GM12878 (cell line): ENCODE results near the gene EFNA4. TPM values are rescaled to one million over a fixed set of nuclear protein-coding genes. Genes with fewer than 3 reads are reported as not detected.

Experiments used
- ATAC-seq: fragments of 200-7000 bp; cut with Tn5 transposase; 3 replicates; pipeline ENCODE4 v1.9.1; 2020; ENCODE audit warnings: mild to moderate bottlenecking, moderate library complexity
- BruUV-seq: library from RNA; stranded (reverse); fragments of 400-500 nt; replicated peaks from 2 replicates; lab custom pipeline; 2021; lab: Mats Ljungman, UMichigan
- CTCF ChIA-PET: fragments of 300-600 bp; sonication (Branson Sonifier 250); formaldehyde crosslinking; extraction: SDS; loops from one replicate; lab custom pipeline; 2021; ENCODE audit warnings: inconsistent platforms; lab: Yijun Ruan, JAX
- POLR2A ChIA-PET: fragments of 350-600 bp; formaldehyde crosslinking; extraction: SDS; loops from one replicate; lab custom pipeline; 2021; ENCODE audit warnings: inconsistent platforms; lab: Charles Lee
- RAD21 ChIA-PET: fragments of 300-600 bp; sonication (Branson Sonifier 250); formaldehyde crosslinking; loops from one replicate; lab custom pipeline; 2023; ENCODE audit warnings: antibody characterized with exemption; ENCODE audit not compliant: unreplicated experiment; lab: Charles Lee
- SMC1A ChIA-PET: fragments of 300-600 bp; sonication (Branson Sonifier 250); formaldehyde crosslinking; loops from one replicate; lab custom pipeline; 2023; ENCODE audit not compliant: unreplicated experiment, uncharacterized antibody; lab: Charles Lee
- DNase-seq: peaks from one replicate; pipeline ENCODE4 v3.0.0-alpha.2; 2011; ENCODE audit warnings: low read depth, low spot score
- FAIRE-seq: peaks from 3 replicates; lab custom pipeline; 2011; peaks lifted over from hg19 to GRCh38; lab: Jason Lieb, UNC
- H2AFZ ChIP-seq: 2 replicates; pipeline ENCODE4 v1.6.0; 2011; ENCODE audit warnings: low read depth, low read length, control low read depth; ENCODE audit not compliant: control insufficient read depth
- H3K27ac ChIP-seq: 2 replicates; pipeline ENCODE4 v1.5.1; 2011; ENCODE audit warnings: control low read depth; ENCODE audit not compliant: control insufficient read depth, insufficient read depth
- H3K27me3 ChIP-seq, 2 experiments: replicated peaks in 1 of 2; 2 replicates each; pipeline versions ENCODE4 v1.6.0 to v1.6.1; 2011; ENCODE audit warnings: low read length in 1 of 2; ENCODE audit not compliant: control insufficient read depth in 2 of 2, insufficient read depth in 2 of 2
- H3K36me3 ChIP-seq, 2 experiments: 2 replicates each; pipeline ENCODE4 v1.5.1; 2011; ENCODE audit warnings: low read length in 1 of 2; ENCODE audit not compliant: control insufficient read depth in 2 of 2, insufficient read depth in 2 of 2
- H3K4me1 ChIP-seq: 2 replicates; pipeline ENCODE4 v1.6.1; 2011; ENCODE audit warnings: mild to moderate bottlenecking, low read length, moderate library complexity, mixed read lengths; ENCODE audit not compliant: control insufficient read depth, insufficient read depth
- H3K4me2 ChIP-seq: 2 replicates; pipeline ENCODE4 v1.6.0; 2011; ENCODE audit warnings: control low read depth; ENCODE audit not compliant: control insufficient read depth, insufficient read depth
- H3K4me3 ChIP-seq: fragments of 200-600 bp; sonication (generic); 2 replicates; pipeline ENCODE4 v1.5.1; 2016
- H3K79me2 ChIP-seq: 2 replicates; pipeline ENCODE4 v1.6.0; 2011; ENCODE audit warnings: low read length; ENCODE audit not compliant: control insufficient read depth, insufficient read depth
- H3K9ac ChIP-seq: 2 replicates; pipeline ENCODE4 v1.8.0; 2011; ENCODE audit warnings: low read length, control low read depth, mixed read lengths; ENCODE audit not compliant: control insufficient read depth, insufficient read depth
- H3K9me3 ChIP-seq: replicated peaks from 3 replicates; pipeline ENCODE4 v1.5.1; 2011; ENCODE audit warnings: mild to moderate bottlenecking, low read length; ENCODE audit not compliant: control insufficient read depth, insufficient read depth
- H4K20me1 ChIP-seq: 2 replicates; pipeline ENCODE4 v1.6.0; 2011; ENCODE audit not compliant: control insufficient read depth, insufficient read depth
- BACH1 ChIP-seq: fragments of 450-650 bp; IDR thresholded peaks from 2 replicates; pipeline ENCODE4 v1.6.1; 2017; ENCODE audit warnings: mild to moderate bottlenecking, borderline replicate concordance
- CTCF ChIP-seq, 3 experiments: IDR thresholded peaks in 2 of 3; conservative IDR thresholded peaks in 1 of 3; 2 replicates each; pipeline ENCODE4 v1.5.1; 2011; ENCODE audit warnings: low read depth in 3 of 3, low read length in 3 of 3, mild to moderate bottlenecking in 3 of 3, control low read depth in 2 of 3, moderate library complexity in 2 of 3, inconsistent platforms in 1 of 3, mixed read lengths in 1 of 3; ENCODE audit not compliant: control insufficient read depth in 2 of 3, insufficient read depth in 1 of 3; ENCODE audit errors: extremely low read depth in 1 of 3
- EED ChIP-seq: sonication (generic); IDR thresholded peaks from 2 replicates; pipeline ENCODE4 v1.6.1; 2016; ENCODE audit warnings: antibody characterized with exemption, low read depth
- LARP7 ChIP-seq: fragments of 450-650 bp; IDR thresholded peaks from 2 replicates; pipeline ENCODE4 v1.6.1; 2017; ENCODE audit warnings: mild to moderate bottlenecking
- MTA2 ChIP-seq: fragments of 450-650 bp; IDR thresholded peaks from 2 replicates; pipeline ENCODE4 v1.6.1; 2016; ENCODE audit warnings: low read depth, mild to moderate bottlenecking, moderate library complexity
- MYB ChIP-seq: fragments of 150-350 bp; IDR thresholded peaks from 2 replicates; pipeline ENCODE4 v1.6.1; 2014; ENCODE audit warnings: mild to moderate bottlenecking, low read depth, low read length, borderline replicate concordance
- NFXL1 ChIP-seq: fragments of 450-650 bp; IDR thresholded peaks from 2 replicates; pipeline ENCODE4 v1.6.1; 2017; ENCODE audit warnings: antibody characterized with exemption, mild to moderate bottlenecking, borderline replicate concordance
- PML ChIP-seq: IDR thresholded peaks from 2 replicates; pipeline ENCODE4 v1.6.1; 2012; ENCODE audit warnings: low read length, inconsistent platforms
- RAD21 ChIP-seq: IDR thresholded peaks from 2 replicates; pipeline ENCODE4 v1.6.1; 2011; ENCODE audit warnings: mild to moderate bottlenecking, low read depth, low read length, moderate library complexity; ENCODE audit not compliant: insufficient read depth
- RCOR1 ChIP-seq: conservative IDR thresholded peaks from 2 replicates; pipeline ENCODE4 v1.6.1; 2012; ENCODE audit warnings: low read depth, low read length, improper control_type of control experiment
- SMC3 ChIP-seq: IDR thresholded peaks from 2 replicates; pipeline ENCODE4 v1.6.1; 2011; ENCODE audit warnings: low read length, improper control_type of control experiment, borderline replicate concordance
- ZNF274 ChIP-seq: IDR thresholded peaks from one replicate; pipeline ENCODE4 v1.8.0; 2011; ENCODE audit not compliant: insufficient read length, insufficient read depth
- WGBS: methylation state at CpG from one replicate; pipeline ENCODE4 v1.1.6; 2016; ENCODE audit warnings: low lambda C conversion rate; ENCODE audit not compliant: insufficient replicate concordance, insufficient coverage; ENCODE audit errors: missing lambda C conversion rate; 5-methylcytosine and 5-hydroxymethylcytosine counted together
- in situ Hi-C: fragments of 300-500 bp; cut with MboI; formaldehyde crosslinking; loops from 9 replicates; pipeline ENCODE4 v1.14.3; 2018; ENCODE audit warnings: mixed read lengths
- intact Hi-C: fragments of 100-400 bp; cut with micrococcal nuclease; formaldehyde crosslinking; loops from one replicate; pipeline ENCODE4 v1.14.2; 2022; ENCODE audit not compliant: unreplicated experiment
- polyA plus RNA-seq, 11 experiments: library from polyadenylated mRNA; depleted of rRNA in 4 of 11; unstranded in 6 of 11; stranded (reverse) in 5 of 11; fragments of >200 nt; fragmentation: Nextera tagmentation in 4 of 11; fragmentation: Illumina TruSeq in 1 of 11; extraction: Ambion mirVana in 4 of 11; extraction: Trizol in 1 of 11; gene quantifications; 1 replicate in 1 of 11; 2 replicates in 10 of 11; pipeline versions ENCODE4 v1.2.1 to v1.2.3, GENCODE V29; 2011 to 2016; ENCODE audit warnings: inconsistent platforms in 2 of 11, missing spikeins in 2 of 11, low read depth in 1 of 11
- total RNA-seq, 4 experiments: library from RNA; depleted of rRNA in 3 of 4; stranded (reverse); fragments of >200 nt in 3 of 4; fragmentation: Illumina TruSeq in 1 of 4; extraction: Trizol in 1 of 4; gene quantifications; 2 replicates each; pipeline versions ENCODE4 v1.2.1 to v1.2.3, GENCODE V29; 2013 to 2021
- TF ChIP-seq, protein P1 (sequence below): fragments of 150-350 bp; IDR thresholded peaks from 2 replicates; pipeline ENCODE4 v1.6.1; 2016; ENCODE audit warnings: low read depth, low read length

EFNA4 gene
- total and polyA plus RNA-seq, 10 of the 15 experiments (the other 5 are each of a cell fraction or from before 2014, with no cell fraction given): 0.52 to 14.1 (median 4.8) TPM

- no peak overlapping the region for H3K4me3 ChIP-seq
- H3K9me3 ChIP-seq: no peaks in the 10 kb centered on the region
- intact Hi-C loops (loop anchor here (1.0 kb wide), 2 partner anchors 16 to 39 kb away; no protein-coding TSS in a partner anchor), in situ Hi-C loops (no loop called here)
- BruUV-seq: no TSS peak
- H3K27ac ChIP-seq: no peak overlapping the region
- H3K4me2 ChIP-seq: no peak overlapping the region
- POLR2A ChIA-PET: interaction anchor here (0.6 to 1.8 kb wide), 2 partner anchors 40 to 582 kb away, joined by 3 to 4 read pairs; no protein-coding TSS in a partner anchor
- no peak for DNase-seq
- RAD21 ChIA-PET: interaction anchor here (0.9 to 3.6 kb wide), 10 partner anchors 12 to 485 kb away, joined by 3 to 16 read pairs (median 6); partner anchors contain the start of genes KRTCAP2 and PYGO2
- no peaks in the 10 kb centered on the region for H4K20me1 ChIP-seq
- peak; percentile 98 for ATAC-seq
- WGBS: 35% methylated on average over 7 of the region's 7 CpGs
- no peak overlapping the region for H2AFZ ChIP-seq
- SMC1A ChIA-PET: interaction anchor here (0.9 to 3.0 kb wide), 7 partner anchors 14 to 527 kb away, joined by 3 to 17 read pairs (median 4); partner anchors contain the start of gene PBXIP1
- no peak overlapping the region for H3K9ac ChIP-seq
- CTCF ChIA-PET: interaction anchor here (0.6 to 6.1 kb wide), 24 partner anchors 12 to 485 kb away, joined by 3 to 121 read pairs (median 5); partner anchors contain the start of genes EFNA3, FLAD1, KRTCAP2 and LENEP
- FAIRE-seq: peak; percentile 94
- peaks cover 2 to 3% of the 10 kb centered on the region in 2 experiments; a peak in 2 of 4 replicates for H3K27me3 ChIP-seq
- no peaks in the 10 kb centered on the region for H3K36me3 ChIP-seq
- peaks cover under 1% of the 10 kb centered on the region; the same call in 1 of the 2 replicates for H3K4me1 ChIP-seq
- H3K79me2 ChIP-seq: no peaks in the 10 kb centered on the region
- TF ChIP-seq MTA2 (no peak), RAD21 (peak; percentile 71), NFXL1 (no peak), ZNF274 (no peak), MYB (no peak), RCOR1 (no peak), BACH1 (no peak), LARP7 (no peak), PML (no peak), SMC3 (peak; percentile 81), CTCF (IDR thresholded peaks at IDR 0.05 in 2 of 3, conservative IDR thresholded peaks at IDR 0.05 in 1 of 3; ENCODE audit: control insufficient read depth in 2 of 3, extremely low read depth in 1 of 3, insufficient read depth in 1 of 3, low read depth in 3 of 3, low read length in 3 of 3) (peak; percentile 76 to 87 (median 84)), EED (no peak)
- TF ChIP-seq, protein P1, sequence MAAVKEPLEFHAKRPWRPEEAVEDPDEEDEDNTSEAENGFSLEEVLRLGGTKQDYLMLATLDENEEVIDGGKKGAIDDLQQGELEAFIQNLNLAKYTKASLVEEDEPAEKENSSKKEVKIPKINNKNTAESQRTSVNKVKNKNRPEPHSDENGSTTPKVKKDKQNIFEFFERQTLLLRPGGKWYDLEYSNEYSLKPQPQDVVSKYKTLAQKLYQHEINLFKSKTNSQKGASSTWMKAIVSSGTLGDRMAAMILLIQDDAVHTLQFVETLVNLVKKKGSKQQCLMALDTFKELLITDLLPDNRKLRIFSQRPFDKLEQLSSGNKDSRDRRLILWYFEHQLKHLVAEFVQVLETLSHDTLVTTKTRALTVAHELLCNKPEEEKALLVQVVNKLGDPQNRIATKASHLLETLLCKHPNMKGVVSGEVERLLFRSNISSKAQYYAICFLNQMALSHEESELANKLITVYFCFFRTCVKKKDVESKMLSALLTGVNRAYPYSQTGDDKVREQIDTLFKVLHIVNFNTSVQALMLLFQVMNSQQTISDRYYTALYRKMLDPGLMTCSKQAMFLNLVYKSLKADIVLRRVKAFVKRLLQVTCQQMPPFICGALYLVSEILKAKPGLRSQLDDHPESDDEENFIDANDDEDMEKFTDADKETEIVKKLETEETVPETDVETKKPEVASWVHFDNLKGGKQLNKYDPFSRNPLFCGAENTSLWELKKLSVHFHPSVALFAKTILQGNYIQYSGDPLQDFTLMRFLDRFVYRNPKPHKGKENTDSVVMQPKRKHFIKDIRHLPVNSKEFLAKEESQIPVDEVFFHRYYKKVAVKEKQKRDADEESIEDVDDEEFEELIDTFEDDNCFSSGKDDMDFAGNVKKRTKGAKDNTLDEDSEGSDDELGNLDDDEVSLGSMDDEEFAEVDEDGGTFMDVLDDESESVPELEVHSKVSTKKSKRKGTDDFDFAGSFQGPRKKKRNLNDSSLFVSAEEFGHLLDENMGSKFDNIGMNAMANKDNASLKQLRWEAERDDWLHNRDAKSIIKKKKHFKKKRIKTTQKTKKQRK: no peak
These were observed 18.5 kb upstream of the EFNA4 start for GRCh38 chr1:155044812-155045657.
